Activated CD8-positive, alpha-beta memory T cell treated with anti-CD3 and anti-CD28 coated beads, Interleukin-2, amount 50 U/mL, for 24 hours (primary cell): ENCODE measurements around the gene ST8SIA2.

Experiments used
- DNase-seq: peaks from one replicate; pipeline ENCODE4 v3.0.0-alpha.2; 2020; ENCODE audit errors: extremely low read depth

ST8SIA2 gene

GRCh38 chr15:92399271-92399950, 5.7 kb downstream of the ST8SIA2 start:
- DNase-seq = no peak

DNA sequence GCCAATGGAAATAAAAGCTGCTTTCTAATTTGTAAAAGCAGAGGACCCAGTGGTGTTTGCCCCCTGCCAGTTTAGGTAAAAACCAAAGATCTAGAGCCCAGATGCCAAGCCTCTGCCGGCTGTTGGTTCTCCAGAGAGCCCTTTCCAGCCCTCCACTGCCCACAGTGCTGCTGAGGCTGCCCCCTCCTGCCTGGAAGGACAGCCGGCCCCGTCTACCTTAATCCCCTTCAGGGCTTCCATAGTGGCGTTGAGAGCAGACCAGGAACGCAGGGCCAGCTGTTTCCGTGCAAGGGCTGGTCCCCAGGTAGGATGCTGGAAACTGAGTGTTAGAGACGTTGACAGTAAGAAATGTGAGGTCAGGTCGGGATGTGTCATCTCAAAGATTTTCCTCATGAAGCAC, 6.9 kb downstream of the ST8SIA2 start:
- DNase-seq = no peak

DNA sequence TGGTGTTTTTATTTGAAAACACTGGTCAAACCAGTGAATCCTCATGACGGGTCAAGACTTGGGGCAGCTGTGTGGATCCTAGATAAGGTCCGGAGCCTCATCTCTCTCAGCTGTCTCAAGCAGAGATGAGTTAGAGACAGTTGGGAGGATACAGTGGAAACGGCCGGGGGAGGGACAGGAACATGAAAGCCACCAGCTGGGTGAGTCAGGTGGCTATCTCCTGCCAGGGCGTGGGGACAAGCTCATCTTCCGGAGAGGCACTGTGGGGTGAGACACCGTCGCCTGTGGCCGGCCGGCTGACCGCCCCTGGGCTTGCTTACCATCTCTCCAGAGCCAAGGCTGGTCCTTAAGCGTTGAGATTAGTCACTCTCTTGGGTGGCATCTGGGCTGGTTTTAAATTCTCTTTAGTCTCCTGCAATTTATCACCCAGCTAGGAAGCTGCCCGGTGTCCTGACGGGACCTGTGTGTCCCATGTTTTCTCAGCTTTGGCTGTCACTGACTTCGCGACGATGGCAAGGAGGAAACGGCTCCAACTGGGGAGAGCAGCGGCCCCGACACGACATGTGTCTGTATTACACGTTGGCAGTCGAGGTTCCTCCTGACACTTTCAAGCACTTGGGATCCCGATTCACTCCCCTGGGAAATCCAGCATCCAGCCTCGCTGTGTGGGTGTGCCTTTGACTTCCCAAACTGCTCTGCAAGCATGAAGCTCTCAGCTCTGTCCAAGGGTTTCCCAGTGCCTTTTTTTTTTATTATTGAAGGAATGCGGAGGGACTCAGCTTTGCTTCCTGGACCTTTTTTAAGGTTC, 7.5 kb downstream of the ST8SIA2 start:
- no peak for DNase-seq

GRCh38 chr15:92402751-92403150, 9.1 kb downstream of the ST8SIA2 start:
- no peak for DNase-seq

DNA sequence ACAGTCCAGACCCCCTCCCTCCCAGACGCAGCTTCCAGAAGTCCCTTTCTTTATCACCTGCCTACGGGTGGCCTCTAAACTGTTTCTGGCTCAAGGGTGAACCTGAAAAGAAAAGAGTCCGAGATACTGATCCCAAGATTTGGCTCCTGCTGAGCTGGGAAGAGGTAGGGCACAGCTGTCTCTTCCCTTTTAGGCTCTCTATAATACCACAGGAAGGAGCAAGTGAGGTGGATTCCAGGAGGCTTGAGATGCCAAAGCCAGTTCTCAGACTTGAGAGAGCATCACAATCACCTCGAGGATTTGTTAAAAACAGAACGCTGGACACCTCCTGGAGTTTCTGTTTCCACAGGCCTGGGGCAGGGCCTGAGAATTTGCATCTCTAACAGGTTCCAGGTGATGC, 12.3 kb downstream of the ST8SIA2 start:
- DNase-seq = no peak

- no peak for DNase-seq
Measured at GRCh38 chr15:92407321-92407720, 13.6 kb downstream of the ST8SIA2 start.

- no peak for DNase-seq
Measured at GRCh38 chr15:92407916-92408315, 14.2 kb downstream of the ST8SIA2 start.

DNA sequence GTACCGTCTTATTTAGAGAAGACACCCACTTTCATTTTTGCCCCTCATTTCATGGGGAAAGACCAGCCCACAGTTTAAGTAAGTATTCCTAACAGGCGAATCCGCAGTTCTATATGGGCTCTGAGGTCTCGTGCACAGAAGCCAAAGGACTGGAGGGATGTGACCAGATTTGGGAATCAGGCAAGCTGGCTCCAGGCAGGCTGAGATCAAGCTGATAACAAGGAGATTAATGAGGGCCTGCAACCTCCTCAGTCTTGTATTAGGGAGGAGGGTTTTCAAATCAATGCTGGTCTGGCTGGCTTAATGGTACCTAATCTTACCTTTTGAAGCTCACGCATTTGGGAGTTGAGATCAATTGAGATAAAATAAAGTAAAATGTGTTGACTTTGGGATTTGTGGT, 15.3 kb downstream of the ST8SIA2 start:
- DNase-seq = no peak

DNA sequence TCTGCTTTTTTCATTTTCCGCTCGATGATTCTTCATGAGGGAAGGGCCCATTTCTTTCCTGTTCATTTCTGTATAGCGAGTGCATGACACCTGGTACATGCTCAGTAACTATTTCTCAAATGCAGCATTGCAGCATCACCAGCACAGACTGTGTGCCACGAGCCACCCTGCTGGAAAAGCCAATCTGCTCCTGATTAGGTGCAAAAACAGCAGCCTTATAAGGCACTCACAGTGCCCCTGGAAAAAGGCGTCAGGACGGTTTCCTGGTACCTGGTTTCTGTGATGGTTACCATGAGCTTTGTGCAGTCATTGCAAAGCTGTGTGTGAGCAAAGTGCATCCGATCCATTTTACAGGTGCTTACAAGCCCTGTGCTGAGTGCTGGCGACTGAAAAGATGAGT, 15.8 kb downstream of the ST8SIA2 start:
- no peak for DNase-seq

DNA sequence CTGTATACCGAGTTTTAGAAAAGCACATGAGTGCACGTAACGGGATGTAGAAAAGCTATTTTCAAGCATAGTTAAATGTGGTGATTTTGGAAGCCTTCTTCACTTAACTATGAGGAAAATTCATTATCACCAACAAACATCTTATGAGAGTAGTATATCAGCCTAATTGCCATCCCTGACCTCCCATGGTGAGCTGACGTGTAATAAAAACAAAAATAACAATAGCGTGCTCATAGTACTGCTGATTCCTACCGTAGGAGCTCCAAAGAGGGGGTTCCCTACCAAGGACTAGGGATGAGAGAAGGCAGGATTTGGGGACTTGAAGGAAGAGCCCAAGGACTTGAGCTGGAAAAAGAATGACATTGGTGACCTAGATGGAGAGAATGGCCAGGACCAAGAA, 16.9 kb downstream of the ST8SIA2 start:
- no peak for DNase-seq

GRCh38 chr15:92411256-92411655, 17.6 kb downstream of the ST8SIA2 start:
- DNase-seq = no peak

- no peak for DNase-seq
Measured at GRCh38 chr15:92413510-92413909, 19.8 kb downstream of the ST8SIA2 start.

DNA sequence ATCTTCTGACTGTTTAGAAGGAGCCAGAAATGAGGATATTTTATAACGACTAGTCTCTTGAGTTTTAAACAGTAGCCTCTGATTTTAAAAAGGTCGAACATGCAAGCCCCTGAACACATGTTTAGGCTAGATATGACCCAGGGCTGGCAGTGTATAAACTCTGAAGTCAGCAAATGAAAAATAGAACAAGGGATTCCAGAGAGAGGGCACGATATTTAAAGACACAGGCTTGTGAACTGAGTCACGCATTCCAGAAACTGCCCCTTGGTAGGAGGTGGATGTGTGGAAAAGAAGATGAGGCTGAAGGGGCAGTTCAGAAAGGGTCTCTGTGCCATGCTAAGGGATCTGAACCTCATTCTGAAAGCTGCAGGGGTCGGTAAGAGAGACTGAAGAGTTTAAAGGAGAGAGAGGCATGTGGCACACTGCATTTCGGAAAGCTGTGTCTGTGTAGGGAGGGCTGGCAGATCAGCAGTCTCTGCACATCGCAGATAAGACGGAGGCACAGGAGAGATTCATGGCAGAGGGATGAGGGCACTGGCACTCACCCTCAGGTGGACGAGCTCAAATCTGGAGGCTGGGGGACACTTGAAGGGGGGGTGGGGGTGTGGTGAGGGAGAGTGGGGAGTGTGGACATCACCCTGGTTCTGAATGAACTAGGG, 22.1 kb downstream of the ST8SIA2 start:
- no peak for DNase-seq

DNA sequence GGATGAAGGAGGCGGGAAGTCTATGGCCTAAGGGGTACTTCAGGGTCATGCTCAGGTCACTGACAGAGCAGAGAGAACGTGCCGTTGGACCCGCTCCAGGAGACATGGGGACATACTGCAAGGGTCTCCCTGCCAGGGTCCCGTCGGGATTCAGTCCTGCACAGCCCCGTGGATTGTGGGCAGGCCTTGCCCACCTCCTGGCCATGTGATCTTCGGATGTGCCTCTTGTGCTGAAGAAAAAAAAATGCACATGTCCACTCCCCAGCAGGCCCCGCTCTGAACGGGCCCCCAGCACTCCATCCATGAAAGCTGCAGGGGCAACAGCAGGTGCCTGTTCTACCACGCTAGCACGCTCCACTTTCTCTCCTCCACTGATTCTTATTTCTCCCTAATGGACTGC, 22.9 kb downstream of the ST8SIA2 start:
- no peak for DNase-seq

GRCh38 chr15:92417716-92418115, 24.0 kb downstream of the ST8SIA2 start:
- no peak for DNase-seq

- no peak for DNase-seq
Measured at GRCh38 chr15:92418864-92419263, 25.2 kb downstream of the ST8SIA2 start.

- DNase-seq = no peak
Measured at GRCh38 chr15:92421976-92422375, 28.3 kb downstream of the ST8SIA2 start.

DNA sequence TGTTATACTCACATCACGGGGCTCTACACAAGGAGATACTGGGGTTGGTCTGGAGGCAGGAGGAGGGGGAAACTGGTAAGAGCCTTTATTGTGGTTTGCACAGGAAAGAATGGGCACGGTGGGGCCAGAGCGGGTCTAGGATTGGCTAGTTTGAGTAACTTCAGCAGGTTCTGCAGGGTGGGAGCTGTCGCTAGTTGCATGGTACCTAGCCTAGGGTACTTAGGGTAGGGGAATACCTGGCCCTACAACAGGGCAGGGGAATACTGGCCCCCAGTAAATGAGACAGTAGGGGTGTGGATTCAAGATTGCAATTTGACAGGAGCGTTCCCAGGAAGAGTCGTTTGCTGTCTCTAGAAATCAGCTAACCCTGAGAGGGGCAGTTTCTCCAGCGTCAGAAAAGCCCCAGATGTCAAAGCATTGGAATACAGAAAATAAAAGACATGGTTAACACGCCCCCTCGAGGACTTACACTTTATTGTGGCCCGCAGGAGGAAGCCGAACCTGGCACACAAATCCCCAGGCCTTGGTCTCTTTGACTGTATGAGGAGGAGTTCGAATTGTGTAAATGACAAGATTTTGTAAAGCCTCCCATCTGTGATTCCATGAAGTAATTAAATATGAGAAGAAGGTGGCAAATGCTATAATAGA, 32.0 kb downstream of the ST8SIA2 start:
- DNase-seq = no peak

- DNase-seq = no peak
Measured at GRCh38 chr15:92429378-92430068, 35.8 kb downstream of the ST8SIA2 start.

DNA sequence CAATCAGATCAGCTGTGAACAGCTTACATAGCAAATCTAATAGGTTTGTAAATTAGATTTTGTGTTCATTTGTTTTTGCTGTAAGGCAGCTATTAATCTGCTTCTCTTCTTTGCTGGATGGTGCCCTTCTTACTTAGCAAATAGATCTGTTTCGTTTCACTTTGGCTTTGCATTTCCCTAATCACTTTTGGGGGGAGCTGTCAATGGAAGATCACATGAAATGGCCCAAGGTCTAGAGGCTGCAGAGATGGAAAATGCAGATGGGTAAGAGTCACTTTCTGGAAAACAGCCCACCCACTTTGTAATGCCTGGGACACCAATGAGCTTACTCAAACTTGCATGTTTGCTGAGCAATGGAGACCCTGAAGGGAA, 36.4 kb downstream of the ST8SIA2 start:
- no peak for DNase-seq

GRCh38 chr15:92435145-92435544, 41.5 kb downstream of the ST8SIA2 start:
- DNase-seq = no peak

DNA sequence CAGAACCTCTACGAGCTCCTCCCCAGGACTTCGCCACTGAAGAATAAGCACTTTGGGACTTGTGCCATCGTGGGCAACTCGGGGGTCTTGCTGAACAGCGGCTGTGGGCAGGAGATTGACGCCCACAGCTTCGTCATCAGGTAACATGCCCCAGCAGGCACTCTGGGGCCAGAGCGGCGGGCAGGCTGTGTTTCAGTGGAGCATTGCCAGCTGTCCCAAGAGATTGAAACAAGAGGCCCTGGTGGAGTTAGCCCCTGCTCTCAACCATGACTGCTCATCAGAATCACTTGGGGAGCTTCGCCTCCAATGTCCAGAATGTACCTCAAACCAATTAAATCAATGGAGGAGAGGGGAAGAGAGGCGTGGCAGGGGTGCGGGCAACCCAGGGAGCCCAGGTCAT, 44.8 kb downstream of the ST8SIA2 start:
- no peak for DNase-seq
